Progenitor cell of endocrine pancreas (in vitro differentiated cells): ENCODE results near the gene MIR17HG. TPM values are rescaled to one million over a fixed set of nuclear protein-coding genes. Genes with fewer than 3 reads are reported as not detected.

Experiments
- DNase-seq: peaks from one replicate; pipeline ENCODE4 v3.0.0; 2021; ENCODE audit warnings: low spot score; ENCODE audit not compliant: unreplicated experiment
- H3K27ac Mint-ChIP-seq: 2 replicates; pipeline ENCODE4 v1.8.0; 2021; ENCODE audit warnings: mild to moderate bottlenecking, moderate library complexity, mixed read lengths
- H3K27me3 Mint-ChIP-seq: 2 replicates; pipeline ENCODE4 v1.8.0; 2021; ENCODE audit warnings: mixed read lengths
- H3K36me3 Mint-ChIP-seq: 2 replicates; pipeline ENCODE4 v1.8.0; 2022; ENCODE audit warnings: mixed read lengths; ENCODE audit not compliant: insufficient read depth
- H3K4me1 Mint-ChIP-seq: 2 replicates; pipeline ENCODE4 v1.8.0; 2021; ENCODE audit warnings: low read depth, mixed read lengths
- H3K4me3 Mint-ChIP-seq: 2 replicates; pipeline ENCODE4 v1.8.0; 2021; ENCODE audit warnings: low read depth, mild to moderate bottlenecking, moderate library complexity, mixed read lengths
- H3K9me3 Mint-ChIP-seq: 2 replicates; pipeline ENCODE4 v1.8.0; 2021; ENCODE audit warnings: low read depth, mixed read lengths
- CTCF ChIP-seq: fragments of 200-600 bp; sonication (generic); IDR thresholded peaks from one replicate; pipeline ENCODE4 v1.5.0; 2021; ENCODE audit warnings: antibody characterized with exemption, mild to moderate bottlenecking; ENCODE audit not compliant: unreplicated experiment
- total RNA-seq: library from RNA; stranded (reverse); gene quantifications from 2 replicates; pipeline ENCODE4 v1.2.1, GENCODE V29; 2021

The MIR17HG gene
- total RNA-seq, 1 donor from 2014 or later: 14.0 TPM

- DNase-seq: no peak
- no peak overlapping the region for H3K4me3 Mint-ChIP-seq
- H3K27ac Mint-ChIP-seq: no peak overlapping the region
- H3K9me3 Mint-ChIP-seq: no peaks in the 10 kb centered on the region
- TF ChIP-seq CTCF: no peak
- no peaks in the 10 kb centered on the region for H3K36me3 Mint-ChIP-seq
- no peaks in the 10 kb centered on the region for H3K4me1 Mint-ChIP-seq
- H3K27me3 Mint-ChIP-seq: peaks cover 7% of the 10 kb centered on the region
Measured at GRCh38 chr13:91326146-91326545, 21.3 kb upstream of the MIR17HG start.

GRCh38 chr13:91328726-91329125 lies 18.8 kb upstream of the MIR17HG start:
- no peak overlapping the region for H3K27ac Mint-ChIP-seq
- no peak for TF ChIP-seq CTCF

GRCh38 chr13:91329733-91330132 lies 17.8 kb upstream of the MIR17HG start:
- no peaks in the 10 kb centered on the region for H3K9me3 Mint-ChIP-seq
- DNase-seq: no peak
- no peaks in the 10 kb centered on the region for H3K4me1 Mint-ChIP-seq
- no peak overlapping the region for H3K27ac Mint-ChIP-seq
- H3K4me3 Mint-ChIP-seq: no peak overlapping the region
- no peaks in the 10 kb centered on the region for H3K36me3 Mint-ChIP-seq
- peaks cover 7% of the 10 kb centered on the region for H3K27me3 Mint-ChIP-seq
- TF ChIP-seq CTCF: no peak

More at GRCh38 chr13:91328726-91329125, 18.8 kb upstream of the MIR17HG start:
- no peaks in the 10 kb centered on the region for H3K4me1 Mint-ChIP-seq
- no peak overlapping the region for H3K4me3 Mint-ChIP-seq
- DNase-seq: no peak
- H3K36me3 Mint-ChIP-seq: no peaks in the 10 kb centered on the region
- peaks cover 7% of the 10 kb centered on the region for H3K27me3 Mint-ChIP-seq
- H3K9me3 Mint-ChIP-seq: no peaks in the 10 kb centered on the region

GRCh38 chr13:91331047-91331915 lies 16.2 kb upstream of the MIR17HG start:
- no peaks in the 10 kb centered on the region for H3K36me3 Mint-ChIP-seq
- no peak overlapping the region for H3K27ac Mint-ChIP-seq
- DNase-seq: no peak
- no peak overlapping the region for H3K4me3 Mint-ChIP-seq
- TF ChIP-seq CTCF: no peak
- peaks cover 7% of the 10 kb centered on the region for H3K27me3 Mint-ChIP-seq
- H3K4me1 Mint-ChIP-seq: no peaks in the 10 kb centered on the region
- H3K9me3 Mint-ChIP-seq: no peaks in the 10 kb centered on the region

GRCh38 chr13:91346062-91346461 lies 1.4 kb upstream of the MIR17HG start:
- no peak overlapping the region for H3K4me3 Mint-ChIP-seq
- no peak overlapping the region for H3K27ac Mint-ChIP-seq
- H3K4me1 Mint-ChIP-seq: peaks cover 22% of the 10 kb centered on the region
- no peak for DNase-seq
- no peak for TF ChIP-seq CTCF
- H3K36me3 Mint-ChIP-seq: peaks cover 13% of the 10 kb centered on the region
- peaks cover 8% of the 10 kb centered on the region for H3K27me3 Mint-ChIP-seq
- no peaks in the 10 kb centered on the region for H3K9me3 Mint-ChIP-seq
